K562 (cell line): ENCODE data around the gene SRPK2. TPM values are rescaled to one million over a fixed set of nuclear protein-coding genes. Genes with fewer than 3 reads are reported as not detected.

Experiments
- ATAC-seq: fragments of 200-7000 bp; cut with Tn5 transposase; 3 replicates; pipeline ENCODE4 v1.9.1; 2020; ENCODE audit warnings: moderate library complexity
- BruUV-seq: library from RNA; stranded (reverse); fragments of 400-500 nt; replicated peaks from 2 replicates; lab custom pipeline; 2021; lab: Mats Ljungman, UMichigan
- CTCF ChIA-PET: fragments of 300-600 bp; formaldehyde crosslinking; extraction: SDS; loops from one replicate; lab custom pipeline; 2021; ENCODE audit warnings: low intra/inter-chr PET ratio; lab: Yijun Ruan, JAX
- POLR2A ChIA-PET: fragments of 300-600, 350-650 bp; sonication (Branson Sonifier 250); formaldehyde crosslinking; extraction: SDS; loops from one replicate; lab custom pipeline; 2021; ENCODE audit warnings: antibody characterized with exemption, inconsistent platforms; lab: Yijun Ruan, JAX
- DNase-seq, 4 experiments: peaks; one replicate each; pipeline versions ENCODE4 v3.0.0 to v3.0.0-alpha.2; 2011 to 2018; ENCODE audit warnings: low spot score in 3 of 4, mixed read lengths in 3 of 4; ENCODE audit errors: extremely low read depth in 1 of 4
- FAIRE-seq: peaks from 2 replicates; lab custom pipeline; 2011; peaks lifted over from hg19 to GRCh38; lab: Jason Lieb, UNC
- H2AFZ ChIP-seq: 2 replicates; pipeline ENCODE4 v1.6.0; 2011; ENCODE audit warnings: low read depth, low read length, control low read depth, inconsistent platforms
- H3K27ac ChIP-seq: fragments of 200-600 bp; 3 replicates; pipeline ENCODE4 v1.8.0; 2011; ENCODE audit warnings: low read depth, mild to moderate bottlenecking, control low read depth, inconsistent platforms, low read length, moderate library complexity, mixed read lengths; ENCODE audit errors: extremely low read depth
- H3K27me3 ChIP-seq, 2 experiments: fragments of 300-600 bp in 1 of 2; 2 replicates in 1 of 2; 3 replicates in 1 of 2; pipeline versions ENCODE4 v1.6.0 to v1.8.0; 2011; ENCODE audit warnings: inconsistent platforms in 2 of 2, low read length in 2 of 2, mild to moderate bottlenecking in 1 of 2, mixed read lengths in 1 of 2, moderate library complexity in 1 of 2; ENCODE audit not compliant: control insufficient read depth in 2 of 2, insufficient read depth in 2 of 2
- H3K36me3 ChIP-seq: fragments of 300-600 bp; 3 replicates; pipeline ENCODE4 v1.8.0; 2011; ENCODE audit warnings: mild to moderate bottlenecking, low read length, inconsistent platforms; ENCODE audit not compliant: control insufficient read depth, insufficient read depth
- H3K4me1 ChIP-seq, 2 experiments: fragments of 200-600 bp in 1 of 2; replicated peaks in 1 of 2; 2 replicates in 1 of 2; 3 replicates in 1 of 2; pipeline versions ENCODE4 v1.5.1 to v1.8.0; 2011; ENCODE audit warnings: inconsistent platforms in 2 of 2, low read length in 2 of 2, mild to moderate bottlenecking in 1 of 2, mixed read lengths in 1 of 2, moderate library complexity in 1 of 2; ENCODE audit not compliant: control insufficient read depth in 2 of 2, insufficient read depth in 2 of 2
- H3K4me2 ChIP-seq: 2 replicates; pipeline ENCODE4 v1.6.1; 2011; ENCODE audit warnings: low read length, control low read depth, inconsistent platforms, mixed read lengths; ENCODE audit not compliant: insufficient read depth
- H3K4me3 ChIP-seq: fragments of 200-600 bp; sonication (generic), shearing (Covaris generic); 2 replicates; pipeline ENCODE4 v1.5.1; 2016; ENCODE audit warnings: control low read depth, inconsistent platforms
- H3K79me2 ChIP-seq: fragments of 200-600 bp; 3 replicates; pipeline ENCODE4 v1.8.0; 2011; ENCODE audit warnings: low read length, inconsistent platforms; ENCODE audit not compliant: control insufficient read depth, insufficient read depth
- H3K9ac ChIP-seq, 2 experiments: 2 replicates each; pipeline versions ENCODE4 v1.6.0 to v1.6.1; 2011; ENCODE audit warnings: low read depth in 2 of 2, low read length in 2 of 2, control low read depth in 1 of 2, inconsistent platforms in 1 of 2, mild to moderate bottlenecking in 1 of 2, mixed read lengths in 1 of 2; ENCODE audit not compliant: insufficient read depth in 1 of 2
- H3K9me1 ChIP-seq: one replicate; pipeline ENCODE4 v1.6.0; 2011; ENCODE audit warnings: inconsistent platforms, mild to moderate bottlenecking, low read length, moderate library complexity; ENCODE audit not compliant: control insufficient read depth, insufficient read depth
- H3K9me3 ChIP-seq: replicated peaks from 2 replicates; pipeline ENCODE4 v1.5.1; 2011; ENCODE audit warnings: low read depth, low read length, inconsistent platforms; ENCODE audit not compliant: control insufficient read depth, insufficient read depth
- H4K20me1 ChIP-seq: replicated peaks from 2 replicates; pipeline ENCODE4 v1.6.1; 2011; ENCODE audit warnings: low read length, inconsistent platforms, mixed read lengths; ENCODE audit not compliant: control insufficient read depth, insufficient read depth
- BMI1 ChIP-seq: fragments of 150-350 bp; IDR thresholded peaks from 2 replicates; pipeline ENCODE4 v1.6.1; 2014; ENCODE audit warnings: low read length
- CXXC5 ChIP-seq: fragments of 250-450 bp; sonication (Bioruptor Pico); IDR thresholded peaks from 2 replicates; pipeline ENCODE4 v1.8.0; 2022; ENCODE audit warnings: inconsistent platforms, mild to moderate bottlenecking, moderate library complexity
- DDX20 ChIP-seq: fragments of 450-650 bp; IDR thresholded peaks from 2 replicates; pipeline ENCODE4 v1.6.1; 2016; ENCODE audit warnings: missing genetic modification characterization, low read depth, mild to moderate bottlenecking, missing compliant biosample characterization, moderate library complexity
- EP300 ChIP-seq: IDR thresholded peaks from 2 replicates; pipeline ENCODE4 v1.6.1; 2012; ENCODE audit warnings: low read length, improper control_type of control experiment
- HDAC1 ChIP-seq, 2 experiments: fragments of 450-650 bp; IDR thresholded peaks; 2 replicates each; pipeline ENCODE4 v1.6.1; 2016 to 2017; ENCODE audit warnings: inconsistent platforms in 1 of 2, mild to moderate bottlenecking in 1 of 2, moderate library complexity in 1 of 2
- HDAC2 ChIP-seq: fragments of 450-650 bp; IDR thresholded peaks from 2 replicates; pipeline ENCODE4 v1.6.1; 2016; ENCODE audit warnings: mild to moderate bottlenecking
- HDGF ChIP-seq: fragments of 450-650 bp; IDR thresholded peaks from 2 replicates; pipeline ENCODE4 v1.6.1; 2016
- LARP7 ChIP-seq: fragments of 450-650 bp; IDR thresholded peaks from 2 replicates; pipeline ENCODE4 v1.6.1; 2016
- LCOR ChIP-seq: sonication (generic); formaldehyde crosslinking; IDR thresholded peaks from 2 replicates; pipeline ENCODE4 v1.8.0; 2022; ENCODE audit warnings: mild to moderate bottlenecking, missing genetic modification reagents
- NR2C1 ChIP-seq, 2 experiments: fragments of 450-650 bp; IDR thresholded peaks; 2 replicates each; pipeline ENCODE4 v1.6.1; 2017; ENCODE audit warnings: mild to moderate bottlenecking in 2 of 2, antibody characterized with exemption in 1 of 2, inconsistent platforms in 1 of 2, missing compliant biosample characterization in 1 of 2, missing genetic modification characterization in 1 of 2
- RFX1 ChIP-seq: fragments of 450-650 bp; IDR thresholded peaks from 2 replicates; pipeline ENCODE4 v1.6.1; 2016; ENCODE audit warnings: mild to moderate bottlenecking, moderate library complexity
- SMAD3 ChIP-seq: fragments of 450-650 bp; formaldehyde crosslinking; conservative IDR thresholded peaks from 2 replicates; pipeline ENCODE4 v1.4.0; 2020; ENCODE audit warnings: mild to moderate bottlenecking
- SOX6 ChIP-seq: fragments of 450-650 bp; IDR thresholded peaks from 2 replicates; pipeline ENCODE4 v1.6.1; 2014; ENCODE audit warnings: mild to moderate bottlenecking
- SREBF2 ChIP-seq: sonication (generic); formaldehyde crosslinking; IDR thresholded peaks from 2 replicates; pipeline ENCODE4 v1.4.0; 2020; ENCODE audit warnings: mild to moderate bottlenecking, missing genetic modification reagents
- WGBS: fragments of 100-300 bp; shearing (Covaris generic); methylation state at CpG from one replicate; pipeline ENCODE4 v1.1.6; 2016; ENCODE audit warnings: low coverage, mixed read lengths; ENCODE audit not compliant: insufficient coverage; ENCODE audit errors: missing lambda C conversion rate; 5-methylcytosine and 5-hydroxymethylcytosine counted together
- in situ Hi-C: fragments of 300-500 bp; cut with MboI; formaldehyde crosslinking; loops from 4 replicates; pipeline ENCODE4 v1.15.0; 2018; ENCODE audit warnings: inconsistent platforms, mixed read lengths
- intact Hi-C: fragments of 100-400 bp; cut with micrococcal nuclease; formaldehyde crosslinking; loops from 2 replicates; pipeline ENCODE4 v1.14.2; 2022
- polyA plus RNA-seq, 8 experiments: library from polyadenylated mRNA; depleted of rRNA in 4 of 8; stranded (reverse) in 5 of 8; unstranded in 3 of 8; fragments of >200 nt; fragmentation: Nextera tagmentation in 2 of 8; fragmentation: Illumina TruSeq in 1 of 8; extraction: Ambion mirVana in 2 of 8; extraction: Trizol in 1 of 8; gene quantifications; 2 replicates each; pipeline versions ENCODE4 v1.2.1 to v1.2.3, GENCODE V29; 2011 to 2014; ENCODE audit warnings: inconsistent platforms in 1 of 8, missing spikeins in 1 of 8
- total RNA-seq, 7 experiments: library from RNA; depleted of rRNA in 6 of 7; stranded (reverse); fragments of >200 nt in 6 of 7; fragmentation: Illumina TruSeq in 2 of 7; extraction: Trizol in 2 of 7; gene quantifications; 2 replicates each; pipeline versions ENCODE4 v1.2.1 to v1.2.3, GENCODE V29; 2011 to 2021; ENCODE audit warnings: low replicate concordance in 1 of 7
- TF ChIP-seq, protein P1 (sequence below): sonication (generic); formaldehyde crosslinking; IDR thresholded peaks from 2 replicates; pipeline ENCODE4 v1.8.1; 2023; ENCODE audit warnings: mild to moderate bottlenecking, missing genetic modification reagents, moderate library complexity
- TF ChIP-seq, protein P2 (sequence below): fragments of 250-450 bp; sonication (Bioruptor Pico); IDR thresholded peaks from 2 replicates; pipeline ENCODE4 v1.8.0; 2022; ENCODE audit warnings: inconsistent platforms, mild to moderate bottlenecking, moderate library complexity, borderline replicate concordance
- TF ChIP-seq, protein P3 (sequence below): fragments of 200-800 bp; sonication (Bioruptor generic); IDR thresholded peaks from 2 replicates; pipeline ENCODE4 v1.6.1; 2017; ENCODE audit warnings: missing genetic modification characterization, missing compliant biosample characterization
- TF ChIP-seq, protein P4 (sequence below): sonication (generic); formaldehyde crosslinking; IDR thresholded peaks from 2 replicates; pipeline ENCODE4 v1.8.0; 2022; ENCODE audit warnings: missing genetic modification reagents, mild to moderate bottlenecking, moderate library complexity, borderline replicate concordance

Gene SRPK2
- total and polyA plus RNA-seq, 9 of the 15 experiments (the other 6 are each of a cell fraction or from before 2014, with no cell fraction given): 21.5 to 44.7 (median 33.3) TPM

DNA sequence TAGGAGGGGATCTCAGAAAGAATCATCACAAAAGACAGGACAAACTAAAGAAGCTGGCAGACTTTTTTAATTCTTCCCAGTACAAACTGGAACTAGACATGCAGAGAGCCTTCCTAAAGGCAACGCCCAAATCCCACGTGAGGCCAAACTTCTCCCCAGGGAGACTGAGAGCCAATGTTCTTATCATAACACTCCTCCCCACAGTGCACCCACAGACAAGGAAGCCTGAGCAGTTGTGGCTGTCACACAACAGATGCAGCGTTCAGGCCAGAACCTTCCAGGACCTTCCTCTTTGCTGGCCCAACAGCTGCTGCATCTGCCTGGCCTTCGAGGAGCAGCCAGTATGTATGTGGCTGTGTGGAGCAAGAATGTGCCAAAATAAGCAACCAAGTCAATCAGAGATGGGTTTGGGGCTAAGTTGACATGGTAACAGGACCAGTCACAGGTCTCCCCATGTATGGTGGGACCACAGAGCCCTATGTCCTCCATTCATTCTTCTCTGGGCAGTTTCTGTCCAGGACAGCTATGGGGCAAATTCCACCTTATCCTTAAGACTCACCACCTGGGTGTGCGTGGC, 34.9 kb downstream of the SRPK2 start:
- WGBS: 20% methylated on average over 5 of the region's 5 CpGs
- Histone ChIP-seq H2AFZ (no peak overlapping the region), H3K9me3 (no peaks in the 10 kb centered on the region), H3K27ac (0 out of 3 replicates have a peak overlapping the region, but pooled peaks have one; percentile 15), H3K4me2 (peak overlapping the region; percentile 47), H3K4me1 (peaks cover 22 to 35% of the 10 kb centered on the region in 2 experiments), H3K36me3 (no peaks in the 10 kb centered on the region), H3K9ac (peak overlapping the region in 1 of 2 experiments; percentile 75; a peak in 1 of 4 replicates), H3K27me3 (no peaks in the 10 kb centered on the region), H3K4me3 (no peak overlapping the region), H3K79me2 (peaks cover 76% of the 10 kb centered on the region), H4K20me1 (peaks cover 16% of the 10 kb centered on the region), H3K9me1 (peaks cover 9% of the 10 kb centered on the region)
- BruUV-seq: no TSS peak
- intact Hi-C loops (no loop called here), in situ Hi-C loops (no loop called here)
- ChIA-PET CTCF (no interaction called here), POLR2A (interaction anchor here (1.1 to 2.6 kb wide), 6 partner anchors 14 to 34 kb away, joined by 3 to 7 read pairs (median 4); partner anchors contain the start of gene SRPK2)
- ATAC-seq (peak; percentile 81), DNase-seq (peak; percentile 44 to 85 (median 58)), FAIRE-seq (peak; percentile 80)
- 0 out of 4 replicates have a peak, but pooled peaks of 1 of the 2 experiments have one; percentile 5 for TF ChIP-seq HDAC1 (IDR thresholded peaks at IDR 0.05)
- no peak for TF ChIP-seq LARP7
- TF ChIP-seq, protein P1, sequence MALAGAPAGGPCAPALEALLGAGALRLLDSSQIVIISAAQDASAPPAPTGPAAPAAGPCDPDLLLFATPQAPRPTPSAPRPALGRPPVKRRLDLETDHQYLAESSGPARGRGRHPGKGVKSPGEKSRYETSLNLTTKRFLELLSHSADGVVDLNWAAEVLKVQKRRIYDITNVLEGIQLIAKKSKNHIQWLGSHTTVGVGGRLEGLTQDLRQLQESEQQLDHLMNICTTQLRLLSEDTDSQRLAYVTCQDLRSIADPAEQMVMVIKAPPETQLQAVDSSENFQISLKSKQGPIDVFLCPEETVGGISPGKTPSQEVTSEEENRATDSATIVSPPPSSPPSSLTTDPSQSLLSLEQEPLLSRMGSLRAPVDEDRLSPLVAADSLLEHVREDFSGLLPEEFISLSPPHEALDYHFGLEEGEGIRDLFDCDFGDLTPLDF: no peak
- TF ChIP-seq NR2C1 (IDR thresholded peaks at IDR 0.05): no peak
- no peak for TF ChIP-seq NR2C1 (tag; IDR thresholded peaks at IDR 0.05)
- peak; percentile 36; the same call in 1 of the 2 replicates for TF ChIP-seq RFX1
- TF ChIP-seq, protein P2, sequence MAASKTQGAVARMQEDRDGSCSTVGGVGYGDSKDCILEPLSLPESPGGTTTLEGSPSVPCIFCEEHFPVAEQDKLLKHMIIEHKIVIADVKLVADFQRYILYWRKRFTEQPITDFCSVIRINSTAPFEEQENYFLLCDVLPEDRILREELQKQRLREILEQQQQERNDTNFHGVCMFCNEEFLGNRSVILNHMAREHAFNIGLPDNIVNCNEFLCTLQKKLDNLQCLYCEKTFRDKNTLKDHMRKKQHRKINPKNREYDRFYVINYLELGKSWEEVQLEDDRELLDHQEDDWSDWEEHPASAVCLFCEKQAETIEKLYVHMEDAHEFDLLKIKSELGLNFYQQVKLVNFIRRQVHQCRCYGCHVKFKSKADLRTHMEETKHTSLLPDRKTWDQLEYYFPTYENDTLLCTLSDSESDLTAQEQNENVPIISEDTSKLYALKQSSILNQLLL (CRISPR knock-in tag): no peak
- TF ChIP-seq HDGF: peak; percentile 47; the same call in 1 of the 2 replicates
- TF ChIP-seq HDAC2: peak; percentile 19; the same call in 1 of the 2 replicates
- 0 out of 2 replicates have a peak, but pooled peaks have one; percentile 24 for TF ChIP-seq LCOR
- TF ChIP-seq DDX20 (tag): no peak
- TF ChIP-seq, protein P3, sequence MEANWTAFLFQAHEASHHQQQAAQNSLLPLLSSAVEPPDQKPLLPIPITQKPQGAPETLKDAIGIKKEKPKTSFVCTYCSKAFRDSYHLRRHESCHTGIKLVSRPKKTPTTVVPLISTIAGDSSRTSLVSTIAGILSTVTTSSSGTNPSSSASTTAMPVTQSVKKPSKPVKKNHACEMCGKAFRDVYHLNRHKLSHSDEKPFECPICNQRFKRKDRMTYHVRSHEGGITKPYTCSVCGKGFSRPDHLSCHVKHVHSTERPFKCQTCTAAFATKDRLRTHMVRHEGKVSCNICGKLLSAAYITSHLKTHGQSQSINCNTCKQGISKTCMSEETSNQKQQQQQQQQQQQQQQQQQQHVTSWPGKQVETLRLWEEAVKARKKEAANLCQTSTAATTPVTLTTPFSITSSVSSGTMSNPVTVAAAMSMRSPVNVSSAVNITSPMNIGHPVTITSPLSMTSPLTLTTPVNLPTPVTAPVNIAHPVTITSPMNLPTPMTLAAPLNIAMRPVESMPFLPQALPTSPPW (CRISPR knock-in tag): peak; percentile 51
- no peak for TF ChIP-seq SREBF2 (CRISPR knock-in tag)
- peak; percentile 36; the same call in 1 of the 2 replicates for TF ChIP-seq EP300
- TF ChIP-seq, protein P4, sequence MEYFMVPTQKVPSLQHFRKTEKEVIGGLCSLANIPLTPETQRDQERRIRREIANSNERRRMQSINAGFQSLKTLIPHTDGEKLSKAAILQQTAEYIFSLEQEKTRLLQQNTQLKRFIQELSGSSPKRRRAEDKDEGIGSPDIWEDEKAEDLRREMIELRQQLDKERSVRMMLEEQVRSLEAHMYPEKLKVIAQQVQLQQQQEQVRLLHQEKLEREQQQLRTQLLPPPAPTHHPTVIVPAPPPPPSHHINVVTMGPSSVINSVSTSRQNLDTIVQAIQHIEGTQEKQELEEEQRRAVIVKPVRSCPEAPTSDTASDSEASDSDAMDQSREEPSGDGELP: peak; percentile 60; the same call in 1 of the 2 replicates
- no peak for TF ChIP-seq BMI1
- TF ChIP-seq SMAD3: 0 out of 2 replicates have a peak, but pooled peaks have one; percentile 25
- TF ChIP-seq CXXC5: peak; percentile 31; the same call in 1 of the 2 replicates
- TF ChIP-seq SOX6: peak; percentile 9; the same call in 1 of the 2 replicates
